GM12878 (cell line): Measurements from ENCODE around the gene UNC119B. TPM values are rescaled to one million over a fixed set of nuclear protein-coding genes. Genes with fewer than 3 reads are reported as not detected.

Source experiments
- BCL3 ChIP-seq: IDR thresholded peaks from 2 replicates; pipeline ENCODE4 v1.6.1; 2011; ENCODE audit warnings: borderline replicate concordance, low read depth, mild to moderate bottlenecking, moderate library complexity, low read length; ENCODE audit not compliant: insufficient read depth, poor library complexity, severe bottlenecking
- CEBPZ ChIP-seq: fragments of 150-350 bp; IDR thresholded peaks from 2 replicates; pipeline ENCODE4 v1.6.1; 2016; ENCODE audit warnings: low read depth, low read length
- CUX1 ChIP-seq: IDR thresholded peaks from 2 replicates; pipeline ENCODE4 v1.6.1; 2012; ENCODE audit warnings: improper control_type of control experiment, low read depth, low read length; ENCODE audit not compliant: insufficient replicate concordance
- GABPA ChIP-seq: IDR thresholded peaks from 2 replicates; pipeline ENCODE4 v1.6.1; 2014; ENCODE audit warnings: antibody characterized with exemption, low read depth, mild to moderate bottlenecking, inconsistent platforms
- NKRF ChIP-seq: fragments of 450-650 bp; conservative IDR thresholded peaks from 2 replicates; pipeline ENCODE4 v1.6.1; 2017; ENCODE audit warnings: mild to moderate bottlenecking, moderate library complexity
- NRF1 ChIP-seq: conservative IDR thresholded peaks from 2 replicates; pipeline ENCODE4 v1.6.1; 2011; ENCODE audit warnings: mild to moderate bottlenecking, low read depth, low read length, improper control_type of control experiment
- SPI1 ChIP-seq: IDR thresholded peaks from 2 replicates; pipeline ENCODE4 v1.6.1; 2011; ENCODE audit warnings: low read depth, mild to moderate bottlenecking, low read length, moderate library complexity, borderline replicate concordance; ENCODE audit not compliant: insufficient read depth
- TARDBP ChIP-seq: IDR thresholded peaks from 2 replicates; pipeline ENCODE4 v1.6.1; 2016; ENCODE audit warnings: borderline replicate concordance
- polyA plus RNA-seq, 11 experiments: library from polyadenylated mRNA; depleted of rRNA in 4 of 11; unstranded in 6 of 11; stranded (reverse) in 5 of 11; fragments of >200 nt; fragmentation: Nextera tagmentation in 4 of 11; fragmentation: Illumina TruSeq in 1 of 11; extraction: Ambion mirVana in 4 of 11; extraction: Trizol in 1 of 11; gene quantifications; 1 replicate in 1 of 11; 2 replicates in 10 of 11; pipeline versions ENCODE4 v1.2.1 to v1.2.3, GENCODE V29; 2011 to 2016; ENCODE audit warnings: inconsistent platforms in 2 of 11, missing spikeins in 2 of 11, low read depth in 1 of 11
- total RNA-seq, 4 experiments: library from RNA; depleted of rRNA in 3 of 4; stranded (reverse); fragments of >200 nt in 3 of 4; fragmentation: Illumina TruSeq in 1 of 4; extraction: Trizol in 1 of 4; gene quantifications; 2 replicates each; pipeline versions ENCODE4 v1.2.1 to v1.2.3, GENCODE V29; 2013 to 2021

UNC119B gene
- total and polyA plus RNA-seq, 10 of the 15 experiments (the other 5 are each of a cell fraction or from before 2014, with no cell fraction given) = 4.3 to 31.5 (median 10.5) TPM

GRCh38 chr12:120692524-120693033, 17.7 kb upstream of the UNC119B start (continued):
- TF ChIP-seq TARDBP = no peak
- TF ChIP-seq BCL3 = no peak
- TF ChIP-seq SPI1 = no peak
- TF ChIP-seq GABPA = no peak
- no peak for TF ChIP-seq NKRF
- no peak for TF ChIP-seq CEBPZ
- TF ChIP-seq NRF1 = no peak
- no peak for TF ChIP-seq CUX1
